PC-3 (cell line): Measurements from ENCODE around the gene SLC44A3. TPM values are rescaled to one million over a fixed set of nuclear protein-coding genes. Genes with fewer than 3 reads are reported as not detected.
A peak's percentile ranks its signal among the peaks of the same experiment; 100 is the strongest.

ENCODE experiments used
- ATAC-seq: fragments of 200-7000 bp; cut with Tn5 transposase; 2 replicates; pipeline ENCODE4 v1.9.1; 2020; ENCODE audit warnings: mild to moderate bottlenecking, moderate library complexity
- BruUV-seq: library from RNA; stranded (reverse); fragments of 400-500 nt; replicated peaks from 2 replicates; lab custom pipeline; 2021; lab: Mats Ljungman, UMichigan
- CTCF ChIA-PET: fragments of 300-600 bp; sonication (Branson Sonifier 250); formaldehyde crosslinking; loops from one replicate; lab custom pipeline; 2022; ENCODE audit warnings: antibody characterized with exemption; lab: Charles Lee
- POLR2A ChIA-PET: fragments of 300-600 bp; sonication (Branson Sonifier 250); formaldehyde crosslinking; loops from one replicate; lab custom pipeline; 2022; ENCODE audit warnings: antibody characterized with exemption; ENCODE audit not compliant: unreplicated experiment; lab: Charles Lee
- DNase-seq: peaks from one replicate; pipeline ENCODE4 v3.0.0-alpha.2; 2015
- H2AFZ ChIP-seq: fragments of 300-600 bp; sonication (generic); 2 replicates; pipeline ENCODE4 v1.6.0; 2016; ENCODE audit warnings: antibody characterized with exemption, low read length
- H3F3A ChIP-seq: fragments of 300-600 bp; sonication (generic); one replicate; pipeline ENCODE4 v1.6.0; 2017; ENCODE audit warnings: antibody characterized with exemption, low read length, control low read depth, mild to moderate bottlenecking; ENCODE audit not compliant: unreplicated experiment
- H3K27ac ChIP-seq: fragments of 300-600 bp; sonication (generic); 2 replicates; pipeline ENCODE4 v1.5.1; 2016; ENCODE audit warnings: mild to moderate bottlenecking, low read length
- H3K27me3 ChIP-seq: fragments of 300-600 bp; sonication (generic); 2 replicates; pipeline ENCODE4 v1.6.1; 2016; ENCODE audit warnings: low read length, mixed read lengths
- H3K36me3 ChIP-seq: fragments of 300-600 bp; sonication (generic); 2 replicates; pipeline ENCODE4 v1.6.1; 2016; ENCODE audit warnings: low read depth, mixed run types, low read length, mixed read lengths
- H3K4me1 ChIP-seq: fragments of 300-600 bp; sonication (generic); 2 replicates; pipeline ENCODE4 v1.5.1; 2016; ENCODE audit warnings: low read length; ENCODE audit not compliant: insufficient read depth
- H3K4me2 ChIP-seq: fragments of 300-600 bp; sonication (generic); 2 replicates; pipeline ENCODE4 v1.6.0; 2016; ENCODE audit warnings: low read length
- H3K4me3 ChIP-seq: fragments of 300-600 bp; sonication (generic); 2 replicates; pipeline ENCODE4 v1.5.1; 2016; ENCODE audit warnings: mild to moderate bottlenecking, low read length, mixed read lengths
- H3K79me2 ChIP-seq: fragments of 300-600 bp; sonication (generic); 2 replicates; pipeline ENCODE4 v1.6.1; 2017; ENCODE audit warnings: low read length, mixed read lengths
- H3K9ac ChIP-seq: fragments of 300-600 bp; sonication (generic); 2 replicates; pipeline ENCODE4 v1.6.0; 2016; ENCODE audit warnings: mild to moderate bottlenecking, low read length
- H3K9me2 ChIP-seq: fragments of 300-600 bp; sonication (generic); replicated peaks from 2 replicates; pipeline ENCODE4 v1.6.1; 2016; ENCODE audit warnings: mixed run types, low read length, mixed read lengths
- H3K9me3 ChIP-seq: fragments of 300-600 bp; sonication (generic); 2 replicates; pipeline ENCODE4 v1.6.1; 2016; ENCODE audit warnings: low read length, mixed read lengths
- H4K20me1 ChIP-seq: fragments of 300-600 bp; sonication (generic); 2 replicates; pipeline ENCODE4 v1.6.1; 2016; ENCODE audit warnings: low read length, mixed read lengths
- EZH2 ChIP-seq: fragments of 300-600 bp; sonication (generic); IDR thresholded peaks from one replicate; pipeline ENCODE4 v1.6.1; 2017; ENCODE audit warnings: antibody characterized with exemption, mild to moderate bottlenecking, low read length; ENCODE audit not compliant: unreplicated experiment
- EZH2phosphoT487 ChIP-seq: fragments of 300-600 bp; sonication (generic); IDR thresholded peaks from 2 replicates; pipeline ENCODE4 v1.6.1; 2018; ENCODE audit warnings: mild to moderate bottlenecking, antibody characterized with exemption, low read length, borderline replicate concordance
- intact Hi-C: fragments of 100-400 bp; cut with micrococcal nuclease; formaldehyde crosslinking; loops from 2 replicates; pipeline ENCODE4 v1.9.0; 2023
- total RNA-seq: library from RNA; depleted of rRNA; stranded (reverse); fragments of >200 nt; gene quantifications from 2 replicates; pipeline ENCODE4 v1.2.3, GENCODE V29; 2014
- TF ChIP-seq, protein P1 (sequence below): fragments of 300-600 bp; sonication (generic); conservative IDR thresholded peaks from 2 replicates; pipeline ENCODE4 v1.5.1; 2017; ENCODE audit warnings: antibody characterized with exemption, low read depth, mild to moderate bottlenecking, low read length

The SLC44A3 gene
- total RNA-seq, 1 experiment from 2014 or later = 9.2 TPM

GRCh38 chr1:94926915-94927404 is 106.8 kb downstream of the SLC44A3 start, which contains the start of gene CNN3:
Gene CNN3 (minus strand): TSS chr1:94927110. CDS start chr1:94926894, 216 bp downstream.
- H3F3A ChIP-seq = peaks cover 3% of the 10 kb centered on the region
- no TSS peak for BruUV-seq
- intact Hi-C loops = loop anchor here (2.0 kb wide), 1 partner anchor 36 kb away; no protein-coding TSS in a partner anchor
- H4K20me1 ChIP-seq = peaks cover 34% of the 10 kb centered on the region
- H3K9ac ChIP-seq = peak within 1 kb of the TSS; percentile 87
- H3K36me3 ChIP-seq = peaks cover 15% of the 10 kb centered on the region
- no peaks in the 10 kb centered on the region for H3K9me3 ChIP-seq
- DNase-seq (peak; percentile 87), ATAC-seq (peak; percentile 79)
- H3K9me2 ChIP-seq = no peaks in the 10 kb centered on the region
- TF ChIP-seq EZH2 = no peak
- TF ChIP-seq EZH2phosphoT487 = no peak
- TF ChIP-seq, protein P1, sequence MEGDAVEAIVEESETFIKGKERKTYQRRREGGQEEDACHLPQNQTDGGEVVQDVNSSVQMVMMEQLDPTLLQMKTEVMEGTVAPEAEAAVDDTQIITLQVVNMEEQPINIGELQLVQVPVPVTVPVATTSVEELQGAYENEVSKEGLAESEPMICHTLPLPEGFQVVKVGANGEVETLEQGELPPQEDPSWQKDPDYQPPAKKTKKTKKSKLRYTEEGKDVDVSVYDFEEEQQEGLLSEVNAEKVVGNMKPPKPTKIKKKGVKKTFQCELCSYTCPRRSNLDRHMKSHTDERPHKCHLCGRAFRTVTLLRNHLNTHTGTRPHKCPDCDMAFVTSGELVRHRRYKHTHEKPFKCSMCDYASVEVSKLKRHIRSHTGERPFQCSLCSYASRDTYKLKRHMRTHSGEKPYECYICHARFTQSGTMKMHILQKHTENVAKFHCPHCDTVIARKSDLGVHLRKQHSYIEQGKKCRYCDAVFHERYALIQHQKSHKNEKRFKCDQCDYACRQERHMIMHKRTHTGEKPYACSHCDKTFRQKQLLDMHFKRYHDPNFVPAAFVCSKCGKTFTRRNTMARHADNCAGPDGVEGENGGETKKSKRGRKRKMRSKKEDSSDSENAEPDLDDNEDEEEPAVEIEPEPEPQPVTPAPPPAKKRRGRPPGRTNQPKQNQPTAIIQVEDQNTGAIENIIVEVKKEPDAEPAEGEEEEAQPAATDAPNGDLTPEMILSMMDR = no peak
- H3K4me3 ChIP-seq = peak within 1 kb of the TSS; percentile 89
- H3K27ac ChIP-seq = peak within 1 kb of the TSS; percentile 84
- H3K4me1 ChIP-seq = peaks cover 25% of the 10 kb centered on the region
- H3K79me2 ChIP-seq = peaks cover 49% of the 10 kb centered on the region
- H2AFZ ChIP-seq = peak within 1 kb of the TSS; percentile 66
- no peaks in the 10 kb centered on the region for H3K27me3 ChIP-seq
- ChIA-PET POLR2A (interaction anchor here (0.6 to 0.7 kb wide), 2 partner anchors 18 to 72 kb away, joined by 4 to 14 read pairs; no protein-coding TSS in a partner anchor), CTCF (interaction anchor here (1.4 kb wide), 1 partner anchor 115 kb away, joined by 13 read pairs; no protein-coding TSS in a partner anchor)
- H3K4me2 ChIP-seq = peak within 1 kb of the TSS; percentile 86

GRCh38 chr1:94927405-94928175 is 107.4 kb downstream of the SLC44A3 start:
- H3K4me3 ChIP-seq = no peak overlapping the region
- H3K27me3 ChIP-seq = no peaks in the 10 kb centered on the region
- ATAC-seq (no peak), DNase-seq (no peak)
- intact Hi-C loops = loop anchor here (2.0 kb wide), 1 partner anchor 35 kb away; no protein-coding TSS in a partner anchor
- CTCF ChIA-PET = interaction anchor here (1.4 kb wide), 1 partner anchor 114 kb away, joined by 13 read pairs; no protein-coding TSS in a partner anchor
- peak overlapping the region; percentile 86; the same call in 1 of the 2 replicates for H3K4me2 ChIP-seq
- POLR2A ChIA-PET = interaction anchor here (0.6 to 0.7 kb wide), 2 partner anchors 18 to 73 kb away, joined by 4 to 14 read pairs; no protein-coding TSS in a partner anchor
- peaks cover 23% of the 10 kb centered on the region for H3K4me1 ChIP-seq
- peak overlapping the region; percentile 66 for H2AFZ ChIP-seq
- no peak overlapping the region for H3K27ac ChIP-seq
- peaks cover 28% of the 10 kb centered on the region for H4K20me1 ChIP-seq
- H3K9ac ChIP-seq = no peak overlapping the region
- BruUV-seq = no TSS peak
- no peaks in the 10 kb centered on the region for H3K9me2 ChIP-seq
- H3K9me3 ChIP-seq = no peaks in the 10 kb centered on the region
- no peak for TF ChIP-seq EZH2
- no peak for TF ChIP-seq EZH2phosphoT487
- TF ChIP-seq, protein P1 = no peak
- H3K79me2 ChIP-seq = peaks cover 43% of the 10 kb centered on the region
- H3F3A ChIP-seq = peaks cover 3% of the 10 kb centered on the region
- peaks cover 13% of the 10 kb centered on the region for H3K36me3 ChIP-seq
